ENCODE data around the gene BGLAP.

GRCh38 chr1:156221986-156222692 is 19.8 kb upstream of the BGLAP start:
- TF ChIP-seq CTCF (IDR thresholded peaks at IDR 0.05; ENCODE audit: poor library complexity): no peak
- TF ChIP-seq EZH2phosphoT487 (IDR thresholded peaks at IDR 0.05; ENCODE audit: low read depth, severe bottlenecking, unreplicated experiment): no peak
- no peak for TF ChIP-seq EZH2 (IDR thresholded peaks at IDR 0.05; ENCODE audit: borderline replicate concordance)

All from hepatocyte (in vitro differentiated cells).